ENCODE measurements around the gene ZDHHC19.

- TF ChIP-seq EZH2 (IDR thresholded peaks at IDR 0.05; ENCODE audit: borderline replicate concordance) = no peak
- no peak for TF ChIP-seq CTCF (IDR thresholded peaks at IDR 0.05; ENCODE audit: poor library complexity)
- no peak for TF ChIP-seq EZH2phosphoT487 (IDR thresholded peaks at IDR 0.05; ENCODE audit: low read depth, severe bottlenecking, unreplicated experiment)
Measured at GRCh38 chr3:196260784-196261183, 49.6 kb upstream of the ZDHHC19 start.
